WI38 (cell line): ENCODE measurements around the gene HMG20A.

Experiments used
- H3K4me3 ChIP-seq: 2 replicates; pipeline ENCODE4 v1.5.1; 2011; ENCODE audit warnings: low read depth, mild to moderate bottlenecking, control low read depth, low read length
- TF ChIP-seq, protein P1 (sequence below): IDR thresholded peaks from 2 replicates; pipeline ENCODE4 v1.5.1; 2012; ENCODE audit warnings: low read depth, mild to moderate bottlenecking, control low read depth, low read length

Gene HMG20A

GRCh38 chr15:77502379-77503095, 81.8 kb downstream of the HMG20A start:
- no peak overlapping the region for H3K4me3 ChIP-seq
- TF ChIP-seq, protein P1, sequence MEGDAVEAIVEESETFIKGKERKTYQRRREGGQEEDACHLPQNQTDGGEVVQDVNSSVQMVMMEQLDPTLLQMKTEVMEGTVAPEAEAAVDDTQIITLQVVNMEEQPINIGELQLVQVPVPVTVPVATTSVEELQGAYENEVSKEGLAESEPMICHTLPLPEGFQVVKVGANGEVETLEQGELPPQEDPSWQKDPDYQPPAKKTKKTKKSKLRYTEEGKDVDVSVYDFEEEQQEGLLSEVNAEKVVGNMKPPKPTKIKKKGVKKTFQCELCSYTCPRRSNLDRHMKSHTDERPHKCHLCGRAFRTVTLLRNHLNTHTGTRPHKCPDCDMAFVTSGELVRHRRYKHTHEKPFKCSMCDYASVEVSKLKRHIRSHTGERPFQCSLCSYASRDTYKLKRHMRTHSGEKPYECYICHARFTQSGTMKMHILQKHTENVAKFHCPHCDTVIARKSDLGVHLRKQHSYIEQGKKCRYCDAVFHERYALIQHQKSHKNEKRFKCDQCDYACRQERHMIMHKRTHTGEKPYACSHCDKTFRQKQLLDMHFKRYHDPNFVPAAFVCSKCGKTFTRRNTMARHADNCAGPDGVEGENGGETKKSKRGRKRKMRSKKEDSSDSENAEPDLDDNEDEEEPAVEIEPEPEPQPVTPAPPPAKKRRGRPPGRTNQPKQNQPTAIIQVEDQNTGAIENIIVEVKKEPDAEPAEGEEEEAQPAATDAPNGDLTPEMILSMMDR: no peak

GRCh38 chr15:77503240-77503639, 82.6 kb downstream of the HMG20A start:
- H3K4me3 ChIP-seq: no peak overlapping the region
- TF ChIP-seq, protein P1: no peak

DNA sequence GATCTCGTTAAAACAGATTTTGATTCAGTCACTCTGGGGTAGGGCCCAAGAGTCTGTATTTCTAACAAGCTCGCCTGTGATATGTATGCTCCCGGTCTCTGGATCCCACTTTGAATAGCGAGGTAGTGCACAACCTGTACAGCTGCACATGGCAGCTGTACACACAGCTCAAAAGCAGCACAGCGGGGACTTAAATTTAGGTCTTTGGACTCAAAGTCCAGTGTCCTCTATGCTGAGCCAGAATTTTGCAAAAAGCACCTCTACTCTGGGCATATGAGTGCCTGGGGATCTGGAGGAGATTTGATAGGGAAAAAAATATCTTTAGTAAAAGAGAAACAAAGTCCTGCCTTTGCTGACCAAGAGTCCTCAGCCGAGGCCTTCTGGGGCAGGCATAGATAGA, 83.1 kb downstream of the HMG20A start:
- TF ChIP-seq, protein P1: no peak
- no peak overlapping the region for H3K4me3 ChIP-seq

DNA sequence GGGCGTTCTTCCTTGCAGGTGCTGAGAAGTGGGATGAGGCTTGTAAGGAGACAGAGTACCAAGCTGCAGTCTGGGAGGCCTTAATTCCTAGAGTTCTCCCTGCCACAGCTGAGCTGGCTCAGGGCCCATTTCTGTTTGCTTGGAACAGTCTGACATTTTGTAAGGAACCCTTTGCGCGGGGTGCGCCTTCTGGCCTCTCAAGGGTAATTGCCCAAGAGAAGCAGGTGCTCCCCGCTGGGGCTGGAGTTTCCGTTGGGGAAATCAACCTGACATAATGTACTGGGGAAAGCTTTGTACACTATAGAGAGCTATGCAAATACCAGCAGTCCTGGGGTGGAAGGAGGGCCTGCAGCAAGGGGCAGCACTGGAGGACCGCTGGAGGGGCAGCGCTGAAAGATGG, 83.6 kb downstream of the HMG20A start:
- no peak overlapping the region for H3K4me3 ChIP-seq
- TF ChIP-seq, protein P1: no peak

- no peak overlapping the region for H3K4me3 ChIP-seq
- TF ChIP-seq, protein P1: no peak
Observed at GRCh38 chr15:77504871-77505270, 84.2 kb downstream of the HMG20A start.

- TF ChIP-seq, protein P1: no peak
- H3K4me3 ChIP-seq: no peak overlapping the region
Observed at GRCh38 chr15:77505556-77505955, 84.9 kb downstream of the HMG20A start.

- TF ChIP-seq, protein P1: no peak
- no peak overlapping the region for H3K4me3 ChIP-seq
Observed at GRCh38 chr15:77506311-77507142, 85.8 kb downstream of the HMG20A start.
